ENCODE results near the gene HIRIP3.

The HIRIP3 gene

DNA sequence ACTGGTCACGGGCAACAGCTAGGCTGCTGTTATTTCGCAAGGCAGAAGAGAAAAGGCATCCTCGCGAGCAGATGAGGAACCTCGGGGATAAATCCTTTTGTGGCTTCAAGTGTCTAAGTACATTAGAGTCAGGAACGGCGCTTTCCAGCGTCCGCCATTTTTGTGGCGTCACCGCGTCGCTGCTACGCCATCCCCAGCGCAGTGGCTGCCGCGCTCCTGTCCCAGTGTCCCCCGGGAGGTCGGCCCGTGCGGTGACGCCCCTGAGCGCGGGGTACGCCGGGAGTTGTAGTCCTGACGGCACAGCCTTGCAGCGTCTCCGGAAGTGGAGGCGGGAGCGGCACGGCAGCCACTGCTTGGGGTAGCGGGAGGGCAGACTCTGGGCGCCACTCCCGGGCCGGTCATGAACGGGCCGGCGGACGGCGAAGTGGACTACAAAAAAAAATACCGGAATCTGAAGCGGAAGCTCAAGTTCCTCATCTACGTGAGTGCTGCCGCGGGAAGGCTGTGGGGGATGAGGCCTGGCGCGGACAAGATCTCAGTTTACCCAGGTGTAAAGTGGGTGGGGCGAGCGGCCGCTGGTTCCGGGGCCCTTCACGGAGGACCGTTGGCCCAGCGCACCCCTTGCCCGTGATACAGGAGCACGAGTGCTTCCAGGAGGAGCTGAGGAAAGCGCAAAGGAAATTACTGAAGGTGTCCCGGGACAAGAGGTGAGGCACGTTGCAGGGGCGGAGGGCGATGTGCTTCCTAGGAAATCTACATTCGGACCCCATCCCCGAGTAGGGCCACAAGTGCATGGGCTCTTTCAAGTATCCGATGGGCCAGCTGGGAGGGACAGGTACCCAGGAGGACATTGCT, 721 bp upstream of the HIRIP3 start, which contains the start of gene INO80E:
Gene INO80E, plus strand, starts transcription at position 331 of the 855 bp plus-strand sequence. Its CDS starts 70 bp downstream, at position 401.
- peak; percentile 98 for DNase-seq

DNA sequence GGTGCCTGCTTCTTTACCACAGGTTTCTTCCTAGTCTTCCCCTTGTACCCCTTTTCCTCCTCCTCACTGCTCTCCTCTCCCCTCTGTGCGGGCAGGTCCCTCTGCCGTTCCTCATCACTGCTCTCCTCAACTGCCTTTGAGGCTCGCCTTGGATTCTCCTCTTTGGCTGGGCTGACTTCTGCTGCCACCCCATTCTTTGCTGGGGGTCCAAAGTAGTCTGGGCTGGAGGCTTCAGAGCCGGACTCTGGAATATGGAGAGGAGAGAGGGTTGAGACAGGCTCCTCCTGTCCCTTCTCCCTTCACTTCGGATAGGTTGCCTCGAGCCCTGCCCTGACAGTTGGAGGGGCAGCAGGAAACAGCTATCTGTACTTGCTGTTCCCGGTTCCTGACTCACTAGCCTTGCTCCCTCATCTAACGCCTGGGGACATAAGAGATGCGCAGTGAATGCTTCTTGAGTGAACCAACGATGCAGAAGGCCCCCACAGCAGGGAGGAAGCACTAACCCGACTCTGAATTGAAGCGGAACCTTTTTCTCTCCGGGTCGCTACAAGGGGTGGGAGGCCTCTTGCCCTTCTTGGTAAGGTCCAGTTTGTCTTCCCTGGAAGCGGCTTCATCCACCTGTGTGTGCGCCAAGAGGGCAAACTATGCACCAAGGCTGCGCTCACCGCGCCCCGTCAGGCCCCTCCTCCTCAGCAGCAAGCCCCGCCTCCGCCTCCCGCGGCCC, 655 bp downstream of the HIRIP3 start:
- peak; percentile 84 for DNase-seq

DNA sequence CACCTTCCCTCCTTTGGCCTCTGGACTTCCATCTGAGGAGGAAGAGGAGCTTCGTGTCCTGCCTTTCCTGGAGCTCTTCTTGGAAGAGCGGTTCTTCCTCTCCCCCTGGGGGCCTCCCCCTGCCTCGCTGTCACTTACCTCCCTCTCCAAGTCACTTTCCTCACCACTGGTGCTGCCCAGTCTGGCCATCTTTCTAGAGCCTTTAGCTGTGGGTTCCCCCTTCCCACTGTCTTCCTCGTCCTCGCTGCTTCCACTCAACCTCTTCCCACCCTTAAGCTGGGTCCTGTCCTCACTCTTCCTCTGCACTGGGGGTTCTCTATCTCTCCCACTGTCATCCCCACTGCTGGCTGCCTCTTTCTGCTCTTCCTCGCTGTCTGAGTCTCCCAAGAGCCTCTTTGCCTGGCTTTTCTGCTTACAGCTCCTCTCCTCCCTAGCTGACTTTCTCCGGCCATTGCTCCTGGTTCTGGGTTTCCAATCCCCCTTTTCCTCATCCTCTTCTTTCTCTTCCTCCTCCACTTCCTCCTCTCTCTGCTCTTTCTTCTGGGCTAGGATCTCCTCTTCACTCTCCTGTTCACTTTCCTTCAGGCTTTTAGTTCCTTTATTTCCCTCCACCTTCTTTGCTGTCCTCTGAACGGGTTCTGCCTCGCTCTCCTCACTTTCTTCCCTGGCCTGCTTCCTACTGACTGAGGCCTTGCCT, 1.4 kb downstream of the HIRIP3 start:
- no peak for DNase-seq

DNA sequence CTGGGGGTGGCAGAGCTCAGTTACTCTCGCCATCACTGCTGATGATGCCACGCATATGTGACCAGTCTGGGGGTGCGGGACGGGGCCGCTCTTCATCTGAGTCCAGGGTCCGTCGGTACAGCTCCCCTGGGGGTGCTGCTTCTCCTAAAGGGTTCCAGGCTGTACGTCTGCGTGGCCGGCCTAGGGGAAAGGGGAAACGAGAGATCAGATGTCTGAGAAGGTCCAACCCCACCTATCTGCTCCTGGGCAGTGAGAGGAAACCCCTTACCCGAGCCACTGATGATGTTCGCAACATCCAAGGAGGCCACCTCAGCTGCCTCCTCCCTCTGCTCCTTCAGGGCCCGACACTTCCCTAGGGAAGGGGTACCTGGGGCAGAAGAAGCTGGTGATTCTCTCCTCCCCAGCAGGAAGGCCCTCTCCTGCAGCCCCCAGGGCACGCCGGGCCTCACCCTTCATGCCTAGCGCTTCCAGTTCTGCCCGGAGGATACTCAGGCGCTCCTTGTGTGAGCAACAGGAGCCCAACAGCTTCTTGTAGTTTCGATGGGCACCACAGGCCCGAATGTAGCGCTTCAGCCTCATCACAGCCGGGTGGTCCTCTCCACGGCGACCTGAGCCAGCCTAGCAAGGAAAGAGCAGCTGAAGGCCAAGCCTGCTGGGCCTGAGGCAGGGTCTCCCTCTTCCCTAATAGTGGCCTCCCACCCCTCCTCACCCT, 2.1 kb downstream of the HIRIP3 start:
- no peak for DNase-seq

DNA sequence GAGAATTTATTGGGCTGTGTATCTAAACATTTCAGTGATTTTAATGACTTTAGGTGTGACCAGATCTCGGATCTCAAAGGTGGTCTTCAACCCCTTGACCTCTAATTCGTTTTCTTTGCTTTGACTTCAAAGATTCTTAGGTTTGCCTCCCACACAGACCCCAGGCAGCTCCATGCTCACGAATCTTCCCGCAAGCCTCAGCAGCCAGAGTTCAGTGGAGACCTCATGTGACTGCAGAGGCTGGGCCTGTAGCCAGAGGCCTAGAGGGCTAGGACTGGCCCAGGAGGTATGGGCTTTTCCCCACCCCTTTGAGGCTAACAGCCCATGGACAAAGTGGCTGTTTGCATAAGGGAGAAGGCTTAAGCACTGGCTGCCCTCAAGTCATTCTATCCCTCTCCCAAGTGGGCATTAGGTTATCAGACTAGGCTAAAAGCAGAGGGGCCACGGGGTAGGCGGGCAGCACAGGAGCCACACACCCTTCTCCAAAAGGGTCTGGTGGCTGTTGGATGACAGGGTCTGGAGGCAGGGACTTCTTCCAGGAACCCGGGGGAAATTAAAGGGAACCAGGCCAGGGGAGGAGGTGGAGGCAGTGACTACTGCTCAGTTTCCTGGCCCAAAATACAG, 3.0 kb downstream of the HIRIP3 start:
- no peak for DNase-seq

- no peak for DNase-seq
Measured at GRCh38 chr16:29991571-29991904, 3.9 kb downstream of the HIRIP3 start.

DNA sequence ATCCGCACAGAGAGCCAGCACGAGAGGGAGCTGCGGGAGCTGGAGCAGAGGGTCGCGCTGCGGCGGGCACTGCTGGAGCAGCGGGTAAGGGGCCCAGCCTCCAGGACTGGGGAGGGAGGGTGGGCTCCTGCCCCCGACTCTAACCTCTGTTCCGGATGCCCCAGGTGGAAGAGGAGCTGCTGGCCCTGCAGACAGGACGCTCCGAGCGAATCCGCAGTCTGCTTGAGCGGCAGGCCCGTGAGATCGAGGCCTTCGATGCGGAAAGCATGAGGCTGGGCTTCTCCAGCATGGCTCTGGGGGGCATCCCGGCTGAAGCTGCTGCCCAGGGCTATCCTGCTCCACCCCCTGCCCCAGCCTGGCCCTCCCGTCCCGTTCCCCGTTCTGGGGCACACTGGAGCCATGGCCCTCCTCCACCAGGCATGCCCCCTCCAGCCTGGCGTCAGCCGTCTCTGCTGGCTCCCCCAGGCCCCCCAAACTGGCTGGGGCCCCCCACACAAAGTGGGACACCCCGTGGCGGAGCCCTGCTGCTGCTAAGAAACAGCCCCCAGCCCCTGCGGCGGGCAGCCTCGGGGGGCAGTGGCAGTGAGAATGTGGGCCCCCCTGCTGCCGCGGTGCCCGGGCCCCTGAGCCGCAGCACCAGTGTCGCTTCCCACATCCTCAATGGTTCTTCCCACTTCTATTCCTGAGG, 4.4 kb downstream of the HIRIP3 start:
- no peak for DNase-seq

- no peak for DNase-seq
Measured at GRCh38 chr16:29990034-29990433, 5.4 kb downstream of the HIRIP3 start.

GRCh38 chr16:29989111-29989858, 6.1 kb downstream of the HIRIP3 start:
- DNase-seq = no peak

- no peak for DNase-seq
Measured at GRCh38 chr16:29988346-29989075, 6.9 kb downstream of the HIRIP3 start.

GRCh38 chr16:29987371-29988085, 7.9 kb downstream of the HIRIP3 start:
- no peak for DNase-seq

- DNase-seq = no peak
Measured at GRCh38 chr16:29986931-29987330, 8.5 kb downstream of the HIRIP3 start.

DNA sequence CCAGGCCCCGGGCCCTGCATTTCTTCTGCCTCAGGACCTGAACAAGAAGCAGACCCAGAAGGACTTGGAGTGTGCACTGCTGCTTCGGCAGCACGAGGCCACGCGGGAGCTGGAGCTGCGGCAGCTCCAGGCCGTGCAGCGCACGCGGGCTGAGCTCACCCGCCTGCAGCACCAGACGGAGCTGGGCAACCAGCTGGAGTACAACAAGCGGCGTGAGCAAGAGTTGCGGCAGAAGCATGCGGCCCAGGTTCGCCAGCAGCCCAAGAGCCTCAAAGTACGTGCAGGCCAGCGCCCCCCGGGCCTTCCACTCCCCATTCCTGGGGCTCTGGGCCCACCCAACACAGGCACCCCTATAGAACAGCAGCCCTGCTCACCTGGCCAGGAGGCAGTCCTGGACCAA, 9.2 kb downstream of the HIRIP3 start:
- DNase-seq = no peak

- DNase-seq = no peak
Measured at GRCh38 chr16:29985271-29985811, 10.1 kb downstream of the HIRIP3 start.

DNA sequence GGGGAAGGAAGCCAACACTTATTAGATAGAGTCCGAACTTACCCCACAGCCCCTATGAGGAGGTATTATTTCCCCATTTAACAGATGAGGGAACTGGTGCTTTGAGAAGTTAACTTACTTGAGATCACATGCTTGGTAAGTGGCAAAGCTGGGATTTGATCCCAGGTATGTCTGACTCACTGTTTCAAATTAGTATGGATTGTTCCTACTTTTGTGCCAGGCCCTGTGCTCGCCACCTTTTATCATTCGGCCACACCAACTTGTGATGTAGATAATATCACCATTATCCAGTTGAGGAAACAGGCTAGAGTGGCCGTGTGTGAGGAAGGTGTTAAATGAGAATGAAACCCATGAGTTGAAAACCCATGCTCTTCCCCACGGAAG, 10.7 kb downstream of the HIRIP3 start:
- no peak for DNase-seq

DNA sequence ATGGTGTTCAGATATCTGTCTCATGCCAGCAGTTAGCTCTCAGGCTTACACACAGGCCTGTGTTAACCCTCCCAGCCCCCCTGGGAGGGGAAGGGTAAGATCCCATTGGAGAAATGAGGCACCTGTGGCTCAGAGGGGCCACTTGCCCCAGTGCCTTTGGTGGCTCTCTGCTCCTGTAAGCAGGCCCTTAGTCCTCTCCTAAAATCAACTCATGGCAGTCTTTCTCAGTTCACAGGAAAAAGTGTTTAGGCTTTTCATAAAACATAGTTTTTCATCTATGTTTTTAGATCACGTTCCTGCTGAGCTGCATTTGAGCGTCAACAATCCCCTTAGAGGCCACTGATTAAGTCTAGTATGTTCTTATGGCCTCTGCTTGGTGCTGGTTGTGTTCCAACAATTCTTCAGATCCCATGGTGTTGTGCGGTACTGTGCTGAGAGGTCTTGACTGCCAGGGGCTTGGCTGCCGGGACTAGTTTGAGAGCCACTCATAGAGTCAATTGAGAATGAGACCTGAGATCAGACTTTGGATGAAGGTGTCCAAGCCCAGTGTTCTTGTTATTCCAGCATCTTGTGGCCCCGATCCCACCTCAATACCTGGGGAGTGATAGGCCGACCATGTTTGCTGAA, 11.2 kb downstream of the HIRIP3 start:
- no peak for DNase-seq

DNA sequence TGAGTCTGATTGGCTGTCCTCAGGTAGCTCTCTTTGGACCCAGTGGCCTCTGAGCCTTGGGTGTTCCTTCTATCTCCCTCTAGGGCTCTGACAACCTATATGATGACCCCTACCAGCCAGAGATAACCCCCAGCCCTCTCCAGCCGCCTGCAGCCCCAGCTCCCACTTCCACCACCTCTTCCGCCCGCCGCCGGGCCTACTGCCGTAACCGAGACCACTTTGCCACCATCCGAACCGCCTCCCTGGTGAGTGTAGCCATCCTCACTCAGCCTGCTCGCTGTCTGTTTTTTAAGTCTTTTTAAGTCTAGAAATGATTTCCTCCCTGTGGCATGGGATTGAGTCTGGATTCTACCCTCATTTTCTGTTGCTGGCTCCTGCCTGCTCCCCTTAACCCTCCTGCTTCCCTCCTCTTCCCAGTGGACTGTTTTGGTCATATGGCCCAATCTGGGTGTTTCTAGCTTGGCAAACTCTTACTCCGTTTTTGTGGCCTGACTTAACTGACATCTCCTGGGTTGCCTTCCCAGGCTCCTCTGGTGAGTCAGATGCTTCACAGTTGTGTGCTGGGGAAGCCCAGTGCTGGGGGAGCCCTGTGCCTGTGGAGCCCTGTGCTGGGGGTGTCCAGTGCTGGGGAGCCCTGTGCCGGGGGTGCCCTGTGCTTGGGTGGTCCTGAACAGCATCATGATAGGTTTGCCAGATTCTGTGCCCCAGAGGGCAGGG, 11.8 kb downstream of the HIRIP3 start:
- no peak for DNase-seq

Measured in NCI-H510A treated with DMSO at 0.1 percent for 48 hours (cell line).